ENCODE results near the gene SIRPG. TPM values are rescaled to one million over a fixed set of nuclear protein-coding genes. Genes with fewer than 3 reads are reported as not detected.
"Not testable (repeated sequence)": the region's sequence is repeated elsewhere in the genome, so short reads cannot be mapped to it uniquely, and the experiment has no call there.

Gene SIRPG
- total RNA-seq, 1 donor from 2014 or later: 3.4 TPM

- no peak for DNase-seq (ENCODE audit: low spot score)
Observed at GRCh38 chr20:1635291-1635979, 22.1 kb downstream of the SIRPG start.

GRCh38 chr20:1633535-1633934 is 24.0 kb downstream of the SIRPG start:
- DNase-seq (ENCODE audit: low spot score): no peak

GRCh38 chr20:1632178-1632577 is 25.4 kb downstream of the SIRPG start:
- no peak for DNase-seq (ENCODE audit: low spot score)

GRCh38 chr20:1631309-1632151 is 26.0 kb downstream of the SIRPG start:
- DNase-seq (ENCODE audit: low spot score): no peak

- DNase-seq (ENCODE audit: low spot score): no peak
Observed at GRCh38 chr20:1630186-1630585, 27.4 kb downstream of the SIRPG start.

- no peak for DNase-seq (ENCODE audit: low spot score)
Observed at GRCh38 chr20:1629321-1629720, 28.3 kb downstream of the SIRPG start.

GRCh38 chr20:1628621-1629020 is 29.0 kb downstream of the SIRPG start:
- no peak for DNase-seq (ENCODE audit: low spot score)

- DNase-seq (ENCODE audit: low spot score): no peak
Observed at GRCh38 chr20:1627200-1627550, 30.4 kb downstream of the SIRPG start.

- no peak for DNase-seq (ENCODE audit: low spot score)
Observed at GRCh38 chr20:1626528-1627199, 30.9 kb downstream of the SIRPG start.

- DNase-seq (ENCODE audit: low spot score): no peak
Observed at GRCh38 chr20:1625083-1625690, 32.4 kb downstream of the SIRPG start.

- no peak for DNase-seq (ENCODE audit: low spot score)
Observed at GRCh38 chr20:1623501-1624205, 33.9 kb downstream of the SIRPG start.

GRCh38 chr20:1622450-1622849 is 35.1 kb downstream of the SIRPG start:
- no peak for DNase-seq (ENCODE audit: low spot score)

GRCh38 chr20:1621316-1621715 is 36.3 kb downstream of the SIRPG start:
- no peak for DNase-seq (ENCODE audit: low spot score)

GRCh38 chr20:1619861-1620444 is 37.6 kb downstream of the SIRPG start, which contains the start of gene SIRPB1:
Gene SIRPB1, minus strand, starts transcription at chr20:1620009. Its CDS starts 65 bp downstream, at chr20:1619944.
- peak; percentile 26 for DNase-seq (ENCODE audit: low spot score)

- no peak for DNase-seq (ENCODE audit: low spot score)
Observed at GRCh38 chr20:1618954-1619540, 38.5 kb downstream of the SIRPG start.

- DNase-seq (ENCODE audit: low spot score): no peak
Observed at GRCh38 chr20:1618479-1618878, 39.1 kb downstream of the SIRPG start.

- DNase-seq (ENCODE audit: low spot score): no peak
Observed at GRCh38 chr20:1616858-1617434, 40.6 kb downstream of the SIRPG start.

- DNase-seq (ENCODE audit: low spot score): not testable (repeated sequence)
Observed at GRCh38 chr20:1610404-1610803, 47.2 kb downstream of the SIRPG start.

- DNase-seq (ENCODE audit: low spot score): not testable (repeated sequence)
Observed at GRCh38 chr20:1608678-1609347, 48.8 kb downstream of the SIRPG start.

- no peak for DNase-seq (ENCODE audit: low spot score)
Observed at GRCh38 chr20:1600736-1601135, 56.8 kb downstream of the SIRPG start.

All from umbilical cord (tissue), 2 donors.